Kidney tubule cell (primary cell): ENCODE results near the gene PPHLN1.

Experiments
- DNase-seq: peaks from one replicate; pipeline ENCODE4 v3.0.0-alpha.2; 2018; ENCODE audit warnings: low spot score

The PPHLN1 gene

GRCh38 chr12:42482041-42482747, 156.2 kb downstream of the PPHLN1 start:
- DNase-seq, result peak; percentile 40

GRCh38 chr12:42482748-42483520, 157.0 kb downstream of the PPHLN1 start:
- peak; percentile 77 for DNase-seq

- peak; percentile 55 for DNase-seq
These were observed 157.5 kb downstream of the PPHLN1 start for GRCh38 chr12:42483521-42483790.

GRCh38 chr12:42484996-42485395, 159.0 kb downstream of the PPHLN1 start:
- DNase-seq, result no peak

GRCh38 chr12:42485823-42486222, 159.9 kb downstream of the PPHLN1 start:
- DNase-seq, result no peak

GRCh38 chr12:42486407-42486806, 160.4 kb downstream of the PPHLN1 start:
- no peak for DNase-seq

GRCh38 chr12:42490261-42490842, 164.4 kb downstream of the PPHLN1 start:
- DNase-seq, result no peak
